GM12878 (cell line): ENCODE measurements around the gene STMP1. TPM values are rescaled to one million over a fixed set of nuclear protein-coding genes. Genes with fewer than 3 reads are reported as not detected.

Experiments
- ATAC-seq: fragments of 200-7000 bp; cut with Tn5 transposase; 3 replicates; pipeline ENCODE4 v1.9.1; 2020; ENCODE audit warnings: mild to moderate bottlenecking, moderate library complexity
- BruUV-seq: library from RNA; stranded (reverse); fragments of 400-500 nt; replicated peaks from 2 replicates; lab custom pipeline; 2021; lab: Mats Ljungman, UMichigan
- CTCF ChIA-PET: fragments of 300-600 bp; sonication (Branson Sonifier 250); formaldehyde crosslinking; extraction: SDS; loops from one replicate; lab custom pipeline; 2021; ENCODE audit warnings: inconsistent platforms; lab: Yijun Ruan, JAX
- POLR2A ChIA-PET: fragments of 350-600 bp; formaldehyde crosslinking; extraction: SDS; loops from one replicate; lab custom pipeline; 2021; ENCODE audit warnings: inconsistent platforms; lab: Charles Lee
- RAD21 ChIA-PET: fragments of 300-600 bp; sonication (Branson Sonifier 250); formaldehyde crosslinking; loops from one replicate; lab custom pipeline; 2023; ENCODE audit warnings: antibody characterized with exemption; ENCODE audit not compliant: unreplicated experiment; lab: Charles Lee
- SMC1A ChIA-PET: fragments of 300-600 bp; sonication (Branson Sonifier 250); formaldehyde crosslinking; loops from one replicate; lab custom pipeline; 2023; ENCODE audit not compliant: unreplicated experiment, uncharacterized antibody; lab: Charles Lee
- DNase-seq: peaks from one replicate; pipeline ENCODE4 v3.0.0-alpha.2; 2011; ENCODE audit warnings: low read depth, low spot score
- FAIRE-seq: peaks from 3 replicates; lab custom pipeline; 2011; peaks lifted over from hg19 to GRCh38; lab: Jason Lieb, UNC
- H2AFZ ChIP-seq: 2 replicates; pipeline ENCODE4 v1.6.0; 2011; ENCODE audit warnings: low read depth, low read length, control low read depth; ENCODE audit not compliant: control insufficient read depth
- H3K27ac ChIP-seq: 2 replicates; pipeline ENCODE4 v1.5.1; 2011; ENCODE audit warnings: control low read depth; ENCODE audit not compliant: control insufficient read depth, insufficient read depth
- H3K27me3 ChIP-seq, 2 experiments: replicated peaks in 1 of 2; 2 replicates each; pipeline versions ENCODE4 v1.6.0 to v1.6.1; 2011; ENCODE audit warnings: low read length in 1 of 2; ENCODE audit not compliant: control insufficient read depth in 2 of 2, insufficient read depth in 2 of 2
- H3K36me3 ChIP-seq, 2 experiments: 2 replicates each; pipeline ENCODE4 v1.5.1; 2011; ENCODE audit warnings: low read length in 1 of 2; ENCODE audit not compliant: control insufficient read depth in 2 of 2, insufficient read depth in 2 of 2
- H3K4me1 ChIP-seq: 2 replicates; pipeline ENCODE4 v1.6.1; 2011; ENCODE audit warnings: mild to moderate bottlenecking, low read length, moderate library complexity, mixed read lengths; ENCODE audit not compliant: control insufficient read depth, insufficient read depth
- H3K4me2 ChIP-seq: 2 replicates; pipeline ENCODE4 v1.6.0; 2011; ENCODE audit warnings: control low read depth; ENCODE audit not compliant: control insufficient read depth, insufficient read depth
- H3K4me3 ChIP-seq: fragments of 200-600 bp; sonication (generic); 2 replicates; pipeline ENCODE4 v1.5.1; 2016
- H3K79me2 ChIP-seq: 2 replicates; pipeline ENCODE4 v1.6.0; 2011; ENCODE audit warnings: low read length; ENCODE audit not compliant: control insufficient read depth, insufficient read depth
- H3K9ac ChIP-seq: 2 replicates; pipeline ENCODE4 v1.8.0; 2011; ENCODE audit warnings: low read length, control low read depth, mixed read lengths; ENCODE audit not compliant: control insufficient read depth, insufficient read depth
- H3K9me3 ChIP-seq: replicated peaks from 3 replicates; pipeline ENCODE4 v1.5.1; 2011; ENCODE audit warnings: mild to moderate bottlenecking, low read length; ENCODE audit not compliant: control insufficient read depth, insufficient read depth
- H4K20me1 ChIP-seq: 2 replicates; pipeline ENCODE4 v1.6.0; 2011; ENCODE audit not compliant: control insufficient read depth, insufficient read depth
- DPF2 ChIP-seq: fragments of 450-650 bp; IDR thresholded peaks from 2 replicates; pipeline ENCODE4 v1.6.1; 2017; ENCODE audit warnings: mild to moderate bottlenecking
- EED ChIP-seq: sonication (generic); IDR thresholded peaks from 2 replicates; pipeline ENCODE4 v1.6.1; 2016; ENCODE audit warnings: antibody characterized with exemption, low read depth
- EZH2 ChIP-seq: IDR thresholded peaks from 2 replicates; pipeline ENCODE4 v1.6.1; 2012; ENCODE audit warnings: low read depth, mild to moderate bottlenecking, control low read depth, inconsistent platforms, low read length, borderline replicate concordance; ENCODE audit not compliant: control insufficient read depth
- GATAD2B ChIP-seq: fragments of 450-650 bp; conservative IDR thresholded peaks from 2 replicates; pipeline ENCODE4 v1.6.1; 2017; ENCODE audit warnings: low read depth, mild to moderate bottlenecking, moderate library complexity
- IKZF2 ChIP-seq, 2 experiments: fragments of 450-650 bp; IDR thresholded peaks; 2 replicates each; pipeline ENCODE4 v1.6.1; 2017; ENCODE audit warnings: mild to moderate bottlenecking in 2 of 2, moderate library complexity in 2 of 2
- KLF5 ChIP-seq: fragments of 450-650 bp; IDR thresholded peaks from 2 replicates; pipeline ENCODE4 v1.6.1; 2014; ENCODE audit warnings: mild to moderate bottlenecking; ENCODE audit not compliant: partially characterized antibody
- NFIC ChIP-seq: IDR thresholded peaks from 2 replicates; pipeline ENCODE4 v1.6.1; 2012; ENCODE audit warnings: low read depth, mild to moderate bottlenecking, inconsistent platforms, low read length, moderate library complexity
- POLR2AphosphoS5 ChIP-seq: IDR thresholded peaks from 2 replicates; pipeline ENCODE4 v1.6.1; 2011; ENCODE audit warnings: mild to moderate bottlenecking, low read length, inconsistent platforms
- RAD21 ChIP-seq: IDR thresholded peaks from 2 replicates; pipeline ENCODE4 v1.6.1; 2011; ENCODE audit warnings: mild to moderate bottlenecking, low read depth, low read length, moderate library complexity; ENCODE audit not compliant: insufficient read depth
- RFX5 ChIP-seq: IDR thresholded peaks from 2 replicates; pipeline ENCODE4 v1.6.1; 2011; ENCODE audit warnings: low read depth, low read length, improper control_type of control experiment
- SMAD5 ChIP-seq: IDR thresholded peaks from 2 replicates; pipeline ENCODE4 v1.6.1; 2016; ENCODE audit warnings: antibody characterized with exemption, low read depth
- TAF1 ChIP-seq: IDR thresholded peaks from 2 replicates; pipeline ENCODE4 v1.6.1; 2011; ENCODE audit warnings: mild to moderate bottlenecking, low read depth, low read length, borderline replicate concordance
- TARDBP ChIP-seq: IDR thresholded peaks from 2 replicates; pipeline ENCODE4 v1.6.1; 2016; ENCODE audit warnings: borderline replicate concordance
- TBL1XR1 ChIP-seq: IDR thresholded peaks from 2 replicates; pipeline ENCODE4 v1.6.1; 2012; ENCODE audit warnings: low read depth, low read length, improper control_type of control experiment
- TCF3 ChIP-seq: IDR thresholded peaks from 2 replicates; pipeline ENCODE4 v1.6.1; 2012; ENCODE audit warnings: low read depth, mild to moderate bottlenecking, low read length, borderline replicate concordance; ENCODE audit not compliant: insufficient read depth
- ZNF24 ChIP-seq: fragments of 450-650 bp; IDR thresholded peaks from 2 replicates; pipeline ENCODE4 v1.6.1; 2017; ENCODE audit warnings: antibody characterized with exemption, mild to moderate bottlenecking
- ZZZ3 ChIP-seq: IDR thresholded peaks from 2 replicates; pipeline ENCODE4 v1.6.1; 2011; ENCODE audit warnings: low read depth; ENCODE audit not compliant: control insufficient read depth, insufficient read length
- WGBS: methylation state at CpG from one replicate; pipeline ENCODE4 v1.1.6; 2016; ENCODE audit warnings: low lambda C conversion rate; ENCODE audit not compliant: insufficient replicate concordance, insufficient coverage; ENCODE audit errors: missing lambda C conversion rate; 5-methylcytosine and 5-hydroxymethylcytosine counted together
- in situ Hi-C: fragments of 300-500 bp; cut with MboI; formaldehyde crosslinking; loops from 9 replicates; pipeline ENCODE4 v1.14.3; 2018; ENCODE audit warnings: mixed read lengths
- intact Hi-C: fragments of 100-400 bp; cut with micrococcal nuclease; formaldehyde crosslinking; loops from one replicate; pipeline ENCODE4 v1.14.2; 2022; ENCODE audit not compliant: unreplicated experiment
- polyA plus RNA-seq, 11 experiments: library from polyadenylated mRNA; depleted of rRNA in 4 of 11; unstranded in 6 of 11; stranded (reverse) in 5 of 11; fragments of >200 nt; fragmentation: Nextera tagmentation in 4 of 11; fragmentation: Illumina TruSeq in 1 of 11; extraction: Ambion mirVana in 4 of 11; extraction: Trizol in 1 of 11; gene quantifications; 1 replicate in 1 of 11; 2 replicates in 10 of 11; pipeline versions ENCODE4 v1.2.1 to v1.2.3, GENCODE V29; 2011 to 2016; ENCODE audit warnings: inconsistent platforms in 2 of 11, missing spikeins in 2 of 11, low read depth in 1 of 11
- total RNA-seq, 4 experiments: library from RNA; depleted of rRNA in 3 of 4; stranded (reverse); fragments of >200 nt in 3 of 4; fragmentation: Illumina TruSeq in 1 of 4; extraction: Trizol in 1 of 4; gene quantifications; 2 replicates each; pipeline versions ENCODE4 v1.2.1 to v1.2.3, GENCODE V29; 2013 to 2021
- TF ChIP-seq, protein P1 (sequence below): fragments of 450-650 bp; formaldehyde crosslinking; IDR thresholded peaks from 2 replicates; pipeline ENCODE4 v1.5.0; 2022; ENCODE audit warnings: mild to moderate bottlenecking, missing genetic modification characterization
- TF ChIP-seq, protein P2 (sequence below): fragments of 450-650 bp; IDR thresholded peaks from 2 replicates; pipeline ENCODE4 v1.6.1; 2017; ENCODE audit warnings: mild to moderate bottlenecking, moderate library complexity

Gene STMP1
- total and polyA plus RNA-seq, 10 of the 15 experiments (the other 5 are each of a cell fraction or from before 2014, with no cell fraction given) = 8.0 to 79.9 (median 24.7) TPM

DNA sequence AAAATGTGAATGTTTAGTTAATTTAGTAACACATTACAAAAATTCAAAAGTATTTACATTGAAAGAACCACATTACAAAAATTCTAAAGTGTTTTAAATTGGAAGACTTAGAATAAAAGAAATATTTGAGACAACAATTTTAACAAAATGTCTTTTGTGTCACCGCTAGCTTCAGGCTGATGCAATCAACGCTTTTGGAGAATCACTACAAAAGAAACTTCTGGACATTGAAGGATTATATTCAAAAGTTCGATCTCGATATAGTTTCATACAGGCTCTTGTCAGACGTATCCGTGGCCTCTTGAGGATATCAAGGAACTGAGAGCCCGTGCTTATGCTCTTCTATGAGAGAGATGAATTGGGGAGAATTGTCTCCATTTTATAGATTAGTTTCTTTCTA, 14.1 kb upstream of the STMP1 start:
- RAD21 ChIA-PET = interaction anchor here (0.9 kb wide), 1 partner anchor 159 kb away, joined by 3 read pairs; no protein-coding TSS in a partner anchor
- TF ChIP-seq, protein P1, sequence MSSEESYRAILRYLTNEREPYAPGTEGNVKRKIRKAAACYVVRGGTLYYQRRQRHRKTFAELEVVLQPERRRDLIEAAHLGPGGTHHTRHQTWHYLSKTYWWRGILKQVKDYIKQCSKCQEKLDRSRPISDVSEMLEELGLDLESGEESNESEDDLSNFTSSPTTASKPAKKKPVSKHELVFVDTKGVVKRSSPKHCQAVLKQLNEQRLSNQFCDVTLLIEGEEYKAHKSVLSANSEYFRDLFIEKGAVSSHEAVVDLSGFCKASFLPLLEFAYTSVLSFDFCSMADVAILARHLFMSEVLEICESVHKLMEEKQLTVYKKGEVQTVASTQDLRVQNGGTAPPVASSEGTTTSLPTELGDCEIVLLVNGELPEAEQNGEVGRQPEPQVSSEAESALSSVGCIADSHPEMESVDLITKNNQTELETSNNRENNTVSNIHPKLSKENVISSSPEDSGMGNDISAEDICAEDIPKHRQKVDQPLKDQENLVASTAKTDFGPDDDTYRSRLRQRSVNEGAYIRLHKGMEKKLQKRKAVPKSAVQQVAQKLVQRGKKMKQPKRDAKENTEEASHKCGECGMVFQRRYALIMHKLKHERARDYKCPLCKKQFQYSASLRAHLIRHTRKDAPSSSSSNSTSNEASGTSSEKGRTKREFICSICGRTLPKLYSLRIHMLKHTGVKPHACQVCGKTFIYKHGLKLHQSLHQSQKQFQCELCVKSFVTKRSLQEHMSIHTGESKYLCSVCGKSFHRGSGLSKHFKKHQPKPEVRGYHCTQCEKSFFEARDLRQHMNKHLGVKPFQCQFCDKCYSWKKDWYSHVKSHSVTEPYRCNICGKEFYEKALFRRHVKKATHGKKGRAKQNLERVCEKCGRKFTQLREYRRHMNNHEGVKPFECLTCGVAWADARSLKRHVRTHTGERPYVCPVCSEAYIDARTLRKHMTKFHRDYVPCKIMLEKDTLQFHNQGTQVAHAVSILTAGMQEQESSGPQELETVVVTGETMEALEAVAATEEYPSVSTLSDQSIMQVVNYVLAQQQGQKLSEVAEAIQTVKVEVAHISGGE (CRISPR knock-in tag) = no peak
- TF ChIP-seq RFX5 (no peak), EED (no peak), TCF3 (no peak), KLF5 (no peak), TARDBP (no peak), TAF1 (no peak), IKZF2 (IDR thresholded peaks at IDR 0.05) (no peak), POLR2AphosphoS5 (no peak), TBL1XR1 (no peak), RAD21 (no peak), ZZZ3 (no peak), DPF2 (no peak), ZNF24 (no peak), GATAD2B (no peak), SMAD5 (no peak), NFIC (no peak), EZH2 (no peak)
- TF ChIP-seq, protein P2, sequence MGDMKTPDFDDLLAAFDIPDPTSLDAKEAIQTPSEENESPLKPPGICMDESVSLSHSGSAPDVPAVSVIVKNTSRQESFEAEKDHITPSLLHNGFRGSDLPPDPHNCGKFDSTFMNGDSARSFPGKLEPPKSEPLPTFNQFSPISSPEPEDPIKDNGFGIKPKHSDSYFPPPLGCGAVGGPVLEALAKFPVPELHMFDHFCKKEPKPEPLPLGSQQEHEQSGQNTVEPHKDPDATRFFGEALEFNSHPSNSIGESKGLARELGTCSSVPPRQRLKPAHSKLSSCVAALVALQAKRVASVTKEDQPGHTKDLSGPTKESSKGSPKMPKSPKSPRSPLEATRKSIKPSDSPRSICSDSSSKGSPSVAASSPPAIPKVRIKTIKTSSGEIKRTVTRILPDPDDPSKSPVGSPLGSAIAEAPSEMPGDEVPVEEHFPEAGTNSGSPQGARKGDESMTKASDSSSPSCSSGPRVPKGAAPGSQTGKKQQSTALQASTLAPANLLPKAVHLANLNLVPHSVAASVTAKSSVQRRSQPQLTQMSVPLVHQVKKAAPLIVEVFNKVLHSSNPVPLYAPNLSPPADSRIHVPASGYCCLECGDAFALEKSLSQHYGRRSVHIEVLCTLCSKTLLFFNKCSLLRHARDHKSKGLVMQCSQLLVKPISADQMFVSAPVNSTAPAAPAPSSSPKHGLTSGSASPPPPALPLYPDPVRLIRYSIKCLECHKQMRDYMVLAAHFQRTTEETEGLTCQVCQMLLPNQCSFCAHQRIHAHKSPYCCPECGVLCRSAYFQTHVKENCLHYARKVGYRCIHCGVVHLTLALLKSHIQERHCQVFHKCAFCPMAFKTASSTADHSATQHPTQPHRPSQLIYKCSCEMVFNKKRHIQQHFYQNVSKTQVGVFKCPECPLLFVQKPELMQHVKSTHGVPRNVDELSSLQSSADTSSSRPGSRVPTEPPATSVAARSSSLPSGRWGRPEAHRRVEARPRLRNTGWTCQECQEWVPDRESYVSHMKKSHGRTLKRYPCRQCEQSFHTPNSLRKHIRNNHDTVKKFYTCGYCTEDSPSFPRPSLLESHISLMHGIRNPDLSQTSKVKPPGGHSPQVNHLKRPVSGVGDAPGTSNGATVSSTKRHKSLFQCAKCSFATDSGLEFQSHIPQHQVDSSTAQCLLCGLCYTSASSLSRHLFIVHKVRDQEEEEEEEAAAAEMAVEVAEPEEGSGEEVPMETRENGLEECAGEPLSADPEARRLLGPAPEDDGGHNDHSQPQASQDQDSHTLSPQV = no peak
- ATAC-seq (no peak), FAIRE-seq (no peak), DNase-seq (no peak)
- no TSS peak for BruUV-seq
- Histone ChIP-seq H3K27me3 (no peaks in the 10 kb centered on the region), H3K9me3 (no peaks in the 10 kb centered on the region), H3K36me3 (peaks cover 7 to 34% of the 10 kb centered on the region in 2 experiments), H3K27ac (no peak overlapping the region), H3K9ac (no peak overlapping the region), H2AFZ (no peak overlapping the region), H3K79me2 (no peaks in the 10 kb centered on the region), H3K4me2 (no peak overlapping the region), H4K20me1 (no peaks in the 10 kb centered on the region), H3K4me3 (no peak overlapping the region), H3K4me1 (no peaks in the 10 kb centered on the region)
- CTCF ChIA-PET = interaction anchor here (0.6 to 7.5 kb wide), 5 partner anchors 12 to 233 kb away, joined by 3 to 75 read pairs (median 3); partner anchors contain the start of gene STMP1
- in situ Hi-C loops (loop anchor here (5.0 kb wide), 1 partner anchor 376 kb away; no protein-coding TSS in a partner anchor), intact Hi-C loops (loop anchor here (10.0 kb wide), 1 partner anchor 233 kb away; no protein-coding TSS in a partner anchor)
- SMC1A ChIA-PET = interaction anchor here (1.1 to 1.8 kb wide), 2 partner anchors 19 to 367 kb away, joined by 5 to 6 read pairs; no protein-coding TSS in a partner anchor
- 98% methylated on average over 7 of the region's 7 CpGs for WGBS
- POLR2A ChIA-PET = no interaction called here
